OCI-LY3 (cell line): ENCODE measurements around the gene RBMS3.
"Not testable (repeated sequence)": the region's sequence is repeated elsewhere in the genome, so short reads cannot be mapped to it uniquely, and the experiment has no call there.

Experiments
- H2AFZ ChIP-seq: fragments of 200-600, 300-600 bp; shearing (Covaris generic); 2 replicates; pipeline ENCODE4 v1.6.0; 2014; ENCODE audit warnings: antibody characterized with exemption, low read depth, low read length
- H3K27ac ChIP-seq: fragments of 200-600, 300-600 bp; sonication (generic); 2 replicates; pipeline ENCODE4 v1.5.1; 2014; ENCODE audit warnings: mild to moderate bottlenecking, low read length, moderate library complexity, mixed read lengths
- H3K27me3 ChIP-seq: fragments of 200-600, 300-600 bp; sonication (generic); 2 replicates; pipeline ENCODE4 v1.6.1; 2014; ENCODE audit warnings: low read depth, low read length, mixed read lengths
- H3K36me3 ChIP-seq: fragments of 200-600, 300-600 bp; sonication (generic); replicated peaks from 2 replicates; pipeline ENCODE3; 2014; ENCODE audit warnings: low read depth, low read length, mixed read lengths
- H3K4me1 ChIP-seq: fragments of 300-600, 200-600 bp; sonication (generic); 2 replicates; pipeline ENCODE4 v1.6.1; 2014; ENCODE audit warnings: low read length, mixed read lengths
- H3K4me2 ChIP-seq: fragments of 200-600, 300-600 bp; sonication (generic); 2 replicates; pipeline ENCODE4 v1.6.1; 2014; ENCODE audit warnings: low read length, mixed read lengths
- H3K4me3 ChIP-seq: fragments of 300-600, 200-600 bp; sonication (generic); 2 replicates; pipeline ENCODE4 v1.5.1; 2014; ENCODE audit warnings: antibody characterized with exemption, mild to moderate bottlenecking, low read length, moderate library complexity
- H3K79me2 ChIP-seq: fragments of 300-600, 200-600 bp; shearing (Covaris generic); 2 replicates; pipeline ENCODE4 v1.6.1; 2014; ENCODE audit warnings: mild to moderate bottlenecking, low read length, mixed read lengths
- H3K9ac ChIP-seq: fragments of 300-600, 200-600 bp; shearing (Covaris generic); 2 replicates; pipeline ENCODE4 v1.6.0; 2014; ENCODE audit warnings: mild to moderate bottlenecking, low read length, moderate library complexity
- H3K9me3 ChIP-seq: fragments of 200-600, 300-600 bp; shearing (Covaris generic); 2 replicates; pipeline ENCODE4 v1.6.1; 2014; ENCODE audit warnings: low read length, mixed read lengths; ENCODE audit not compliant: insufficient read depth
- H4K20me1 ChIP-seq: fragments of 200-600, 300-600 bp; sonication (generic); 2 replicates; pipeline ENCODE4 v1.6.1; 2016; ENCODE audit warnings: low read length, mixed read lengths; ENCODE audit not compliant: insufficient read depth
- EZH2phosphoT487 ChIP-seq: fragments of 200-600 bp; shearing (Covaris generic); IDR thresholded peaks from 2 replicates; pipeline ENCODE4 v1.6.1; 2018; ENCODE audit warnings: antibody characterized with exemption, mixed run types, low read depth
- TF ChIP-seq, protein P1 (sequence below): fragments of 200-600, 300-600 bp; sonication (generic); IDR thresholded peaks from 2 replicates; pipeline ENCODE4 v1.5.1; 2014; ENCODE audit warnings: antibody characterized with exemption, low read length, low read depth

The RBMS3 gene

DNA sequence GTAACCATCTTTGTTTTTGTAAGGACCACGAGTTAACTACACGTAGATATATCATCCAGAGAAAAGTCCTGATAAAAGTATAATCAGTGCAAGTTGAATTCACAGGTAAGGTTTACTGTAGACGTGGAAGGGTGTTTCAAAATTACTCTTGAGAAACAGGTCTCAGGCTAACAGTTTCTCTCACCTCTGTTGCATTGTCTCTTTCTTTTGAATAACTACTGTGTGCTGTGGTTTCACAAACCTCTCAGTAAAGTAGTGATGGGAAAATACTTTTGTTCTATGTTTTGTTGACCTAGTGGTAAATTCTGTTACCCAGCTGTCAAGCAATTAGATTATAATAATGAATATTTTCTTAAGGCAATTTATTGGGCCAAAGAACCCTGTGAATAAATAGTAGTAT is 75.2 kb downstream of the RBMS3 start:
- Histone ChIP-seq H3K9me3 (no peaks in the 10 kb centered on the region), H3K27me3 (no peaks in the 10 kb centered on the region), H3K27ac (no peak overlapping the region), H3K9ac (no peak overlapping the region), H3K4me2 (no peak overlapping the region), H2AFZ (no peak overlapping the region), H3K4me1 (no peaks in the 10 kb centered on the region), H3K79me2 (no peaks in the 10 kb centered on the region), H4K20me1 (no peaks in the 10 kb centered on the region), H3K36me3 (no peaks in the 10 kb centered on the region), H3K4me3 (no peak overlapping the region)
- no peak for TF ChIP-seq EZH2phosphoT487
- TF ChIP-seq, protein P1, sequence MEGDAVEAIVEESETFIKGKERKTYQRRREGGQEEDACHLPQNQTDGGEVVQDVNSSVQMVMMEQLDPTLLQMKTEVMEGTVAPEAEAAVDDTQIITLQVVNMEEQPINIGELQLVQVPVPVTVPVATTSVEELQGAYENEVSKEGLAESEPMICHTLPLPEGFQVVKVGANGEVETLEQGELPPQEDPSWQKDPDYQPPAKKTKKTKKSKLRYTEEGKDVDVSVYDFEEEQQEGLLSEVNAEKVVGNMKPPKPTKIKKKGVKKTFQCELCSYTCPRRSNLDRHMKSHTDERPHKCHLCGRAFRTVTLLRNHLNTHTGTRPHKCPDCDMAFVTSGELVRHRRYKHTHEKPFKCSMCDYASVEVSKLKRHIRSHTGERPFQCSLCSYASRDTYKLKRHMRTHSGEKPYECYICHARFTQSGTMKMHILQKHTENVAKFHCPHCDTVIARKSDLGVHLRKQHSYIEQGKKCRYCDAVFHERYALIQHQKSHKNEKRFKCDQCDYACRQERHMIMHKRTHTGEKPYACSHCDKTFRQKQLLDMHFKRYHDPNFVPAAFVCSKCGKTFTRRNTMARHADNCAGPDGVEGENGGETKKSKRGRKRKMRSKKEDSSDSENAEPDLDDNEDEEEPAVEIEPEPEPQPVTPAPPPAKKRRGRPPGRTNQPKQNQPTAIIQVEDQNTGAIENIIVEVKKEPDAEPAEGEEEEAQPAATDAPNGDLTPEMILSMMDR: no peak

DNA sequence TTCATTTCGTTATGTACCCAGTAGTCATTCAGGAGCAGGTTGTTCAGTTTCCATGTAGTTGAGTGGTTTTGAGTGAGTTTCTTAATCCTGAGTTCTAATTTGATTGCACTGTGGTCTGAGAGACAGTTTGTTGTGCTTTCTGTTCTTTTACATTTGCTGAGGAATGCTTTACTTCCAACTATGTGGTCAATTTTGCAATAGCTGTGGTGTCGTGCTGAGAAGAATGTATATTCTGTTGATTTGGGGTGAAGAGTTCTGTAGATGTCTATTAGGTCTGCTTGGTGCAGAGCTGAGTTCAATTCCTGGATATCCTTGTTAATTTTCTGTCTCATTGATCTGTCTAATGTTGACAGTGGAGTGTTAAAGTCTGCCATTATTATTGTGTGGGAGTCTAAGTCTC is 79.4 kb downstream of the RBMS3 start:
- not testable (repeated sequence) for H3K4me3 ChIP-seq, H2AFZ ChIP-seq, H3K27me3 ChIP-seq, H3K27ac ChIP-seq, H3K9ac ChIP-seq, H3K4me2 ChIP-seq, H4K20me1 ChIP-seq, H3K36me3 ChIP-seq, H3K4me1 ChIP-seq, H3K79me2 ChIP-seq, H3K9me3 ChIP-seq

DNA sequence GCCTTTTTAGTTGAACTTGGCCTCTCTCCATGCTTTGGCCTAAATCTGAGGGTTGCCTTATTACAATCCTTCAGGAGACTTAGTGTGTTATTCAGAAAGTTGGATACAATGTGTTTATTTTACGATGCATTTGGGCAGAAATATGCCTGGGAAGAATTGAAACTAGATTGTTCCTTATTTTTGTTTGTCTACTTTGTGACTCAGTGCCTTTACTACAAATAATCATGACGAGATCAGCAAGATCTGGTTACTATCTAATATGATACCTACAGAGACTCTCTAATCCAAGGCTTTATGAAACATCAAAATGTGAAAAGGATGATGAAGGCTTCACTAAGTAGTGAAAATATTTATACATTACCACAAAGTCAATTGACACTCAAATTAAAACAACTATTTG is 82.2 kb downstream of the RBMS3 start:
- Histone ChIP-seq H3K27ac (no peak overlapping the region), H3K36me3 (peaks cover 4% of the 10 kb centered on the region), H3K4me2 (no peak overlapping the region), H3K4me3 (no peak overlapping the region), H3K27me3 (no peaks in the 10 kb centered on the region), H3K9me3 (no peaks in the 10 kb centered on the region), H4K20me1 (no peaks in the 10 kb centered on the region), H3K9ac (no peak overlapping the region), H3K79me2 (no peaks in the 10 kb centered on the region), H2AFZ (no peak overlapping the region), H3K4me1 (no peaks in the 10 kb centered on the region)
- no peak for TF ChIP-seq EZH2phosphoT487
- TF ChIP-seq, protein P1: no peak

DNA sequence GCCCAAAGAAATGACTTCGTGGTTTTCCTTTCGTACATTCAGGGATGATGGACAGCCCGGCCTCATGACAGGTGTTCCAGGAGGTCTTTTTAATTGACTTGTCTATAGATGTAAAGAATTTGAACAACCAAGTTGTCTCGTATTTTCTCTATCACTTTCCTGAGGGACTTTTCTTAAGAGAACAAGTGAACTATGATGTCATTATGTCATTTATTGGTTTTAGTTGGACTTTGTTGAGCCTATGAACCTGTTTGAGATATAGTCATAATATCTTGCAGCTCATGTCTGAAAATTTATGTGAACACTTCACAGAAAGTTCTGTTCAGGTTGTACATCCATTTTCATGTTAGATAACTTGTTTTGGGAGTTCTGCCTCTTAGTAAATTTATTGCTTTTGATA is 89.2 kb downstream of the RBMS3 start:
- H3K9ac ChIP-seq: no peak overlapping the region
- no peaks in the 10 kb centered on the region for H3K4me1 ChIP-seq
- no peaks in the 10 kb centered on the region for H3K27me3 ChIP-seq
- H3K36me3 ChIP-seq: no peaks in the 10 kb centered on the region
- H3K27ac ChIP-seq: no peak overlapping the region
- TF ChIP-seq, protein P1: no peak
- no peak for TF ChIP-seq EZH2phosphoT487
- no peak overlapping the region for H3K4me2 ChIP-seq
- H3K9me3 ChIP-seq: no peaks in the 10 kb centered on the region
- no peak overlapping the region for H2AFZ ChIP-seq
- H3K79me2 ChIP-seq: no peaks in the 10 kb centered on the region
- H3K4me3 ChIP-seq: no peak overlapping the region
- H4K20me1 ChIP-seq: no peaks in the 10 kb centered on the region
